HL-60 (cell line): ENCODE measurements around the gene AMER2.

ENCODE experiments used
- TF ChIP-seq, protein P1 (sequence below): IDR thresholded peaks from one replicate; pipeline ENCODE4 v1.5.1; 2011; ENCODE audit warnings: low read length, control low read depth, inconsistent platforms; ENCODE audit not compliant: insufficient read depth
- TF ChIP-seq, protein P2 (sequence below): IDR thresholded peaks from 2 replicates; pipeline ENCODE4 v1.6.1; 2012; ENCODE audit warnings: low read depth; ENCODE audit not compliant: insufficient replicate concordance

DNA sequence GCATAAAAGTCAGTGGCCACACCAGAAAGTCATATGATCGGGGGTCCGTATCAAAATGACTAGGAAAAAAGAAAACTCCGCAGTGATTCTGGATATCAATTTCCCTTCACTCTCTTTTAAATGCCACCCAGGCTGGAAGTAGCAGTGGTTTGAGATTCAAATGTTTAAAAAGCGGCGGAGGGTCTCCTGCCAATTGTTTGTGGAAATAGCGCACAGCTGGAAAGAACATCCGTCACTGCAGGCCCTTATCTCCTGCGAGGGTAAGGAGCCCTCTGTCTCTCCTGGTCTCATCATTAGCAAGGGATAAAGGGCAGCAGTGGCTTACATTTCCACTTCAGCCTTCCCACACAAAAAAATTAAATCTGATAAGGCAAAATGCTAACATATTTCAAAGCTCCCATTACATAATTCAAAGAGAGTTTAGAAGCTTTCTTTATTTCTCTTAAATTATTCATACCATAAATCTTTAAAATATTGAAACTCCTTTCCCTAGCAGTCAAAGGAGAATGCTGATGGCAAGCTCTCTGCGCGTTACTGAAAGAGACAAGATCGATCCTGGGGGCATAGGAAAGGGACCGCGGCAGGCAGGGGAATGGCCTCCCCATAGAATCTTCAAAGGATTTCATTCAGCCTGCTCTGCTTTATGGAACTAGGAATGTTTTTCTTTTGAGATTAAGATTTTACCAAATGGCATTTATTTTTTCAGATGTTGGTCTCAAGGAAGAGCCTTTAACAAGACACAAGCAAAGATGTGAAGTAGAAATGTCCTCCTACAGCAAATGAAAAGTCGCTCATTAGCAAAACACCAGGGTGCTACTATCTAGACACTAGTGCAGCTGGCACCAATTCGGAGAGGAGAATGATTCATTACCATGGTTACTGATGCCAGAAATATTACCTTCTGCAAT lies 35.0 kb downstream of the AMER2 start:
- TF ChIP-seq, protein P1, sequence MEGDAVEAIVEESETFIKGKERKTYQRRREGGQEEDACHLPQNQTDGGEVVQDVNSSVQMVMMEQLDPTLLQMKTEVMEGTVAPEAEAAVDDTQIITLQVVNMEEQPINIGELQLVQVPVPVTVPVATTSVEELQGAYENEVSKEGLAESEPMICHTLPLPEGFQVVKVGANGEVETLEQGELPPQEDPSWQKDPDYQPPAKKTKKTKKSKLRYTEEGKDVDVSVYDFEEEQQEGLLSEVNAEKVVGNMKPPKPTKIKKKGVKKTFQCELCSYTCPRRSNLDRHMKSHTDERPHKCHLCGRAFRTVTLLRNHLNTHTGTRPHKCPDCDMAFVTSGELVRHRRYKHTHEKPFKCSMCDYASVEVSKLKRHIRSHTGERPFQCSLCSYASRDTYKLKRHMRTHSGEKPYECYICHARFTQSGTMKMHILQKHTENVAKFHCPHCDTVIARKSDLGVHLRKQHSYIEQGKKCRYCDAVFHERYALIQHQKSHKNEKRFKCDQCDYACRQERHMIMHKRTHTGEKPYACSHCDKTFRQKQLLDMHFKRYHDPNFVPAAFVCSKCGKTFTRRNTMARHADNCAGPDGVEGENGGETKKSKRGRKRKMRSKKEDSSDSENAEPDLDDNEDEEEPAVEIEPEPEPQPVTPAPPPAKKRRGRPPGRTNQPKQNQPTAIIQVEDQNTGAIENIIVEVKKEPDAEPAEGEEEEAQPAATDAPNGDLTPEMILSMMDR = no peak
- TF ChIP-seq, protein P2, sequence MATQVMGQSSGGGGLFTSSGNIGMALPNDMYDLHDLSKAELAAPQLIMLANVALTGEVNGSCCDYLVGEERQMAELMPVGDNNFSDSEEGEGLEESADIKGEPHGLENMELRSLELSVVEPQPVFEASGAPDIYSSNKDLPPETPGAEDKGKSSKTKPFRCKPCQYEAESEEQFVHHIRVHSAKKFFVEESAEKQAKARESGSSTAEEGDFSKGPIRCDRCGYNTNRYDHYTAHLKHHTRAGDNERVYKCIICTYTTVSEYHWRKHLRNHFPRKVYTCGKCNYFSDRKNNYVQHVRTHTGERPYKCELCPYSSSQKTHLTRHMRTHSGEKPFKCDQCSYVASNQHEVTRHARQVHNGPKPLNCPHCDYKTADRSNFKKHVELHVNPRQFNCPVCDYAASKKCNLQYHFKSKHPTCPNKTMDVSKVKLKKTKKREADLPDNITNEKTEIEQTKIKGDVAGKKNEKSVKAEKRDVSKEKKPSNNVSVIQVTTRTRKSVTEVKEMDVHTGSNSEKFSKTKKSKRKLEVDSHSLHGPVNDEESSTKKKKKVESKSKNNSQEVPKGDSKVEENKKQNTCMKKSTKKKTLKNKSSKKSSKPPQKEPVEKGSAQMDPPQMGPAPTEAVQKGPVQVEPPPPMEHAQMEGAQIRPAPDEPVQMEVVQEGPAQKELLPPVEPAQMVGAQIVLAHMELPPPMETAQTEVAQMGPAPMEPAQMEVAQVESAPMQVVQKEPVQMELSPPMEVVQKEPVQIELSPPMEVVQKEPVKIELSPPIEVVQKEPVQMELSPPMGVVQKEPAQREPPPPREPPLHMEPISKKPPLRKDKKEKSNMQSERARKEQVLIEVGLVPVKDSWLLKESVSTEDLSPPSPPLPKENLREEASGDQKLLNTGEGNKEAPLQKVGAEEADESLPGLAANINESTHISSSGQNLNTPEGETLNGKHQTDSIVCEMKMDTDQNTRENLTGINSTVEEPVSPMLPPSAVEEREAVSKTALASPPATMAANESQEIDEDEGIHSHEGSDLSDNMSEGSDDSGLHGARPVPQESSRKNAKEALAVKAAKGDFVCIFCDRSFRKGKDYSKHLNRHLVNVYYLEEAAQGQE = no peak
